ENCODE measurements around the gene CDSN. TPM values are rescaled to one million over a fixed set of nuclear protein-coding genes. Genes with fewer than 3 reads are reported as not detected.

Gene CDSN
- total RNA-seq, 1 donor = not detected

DNA sequence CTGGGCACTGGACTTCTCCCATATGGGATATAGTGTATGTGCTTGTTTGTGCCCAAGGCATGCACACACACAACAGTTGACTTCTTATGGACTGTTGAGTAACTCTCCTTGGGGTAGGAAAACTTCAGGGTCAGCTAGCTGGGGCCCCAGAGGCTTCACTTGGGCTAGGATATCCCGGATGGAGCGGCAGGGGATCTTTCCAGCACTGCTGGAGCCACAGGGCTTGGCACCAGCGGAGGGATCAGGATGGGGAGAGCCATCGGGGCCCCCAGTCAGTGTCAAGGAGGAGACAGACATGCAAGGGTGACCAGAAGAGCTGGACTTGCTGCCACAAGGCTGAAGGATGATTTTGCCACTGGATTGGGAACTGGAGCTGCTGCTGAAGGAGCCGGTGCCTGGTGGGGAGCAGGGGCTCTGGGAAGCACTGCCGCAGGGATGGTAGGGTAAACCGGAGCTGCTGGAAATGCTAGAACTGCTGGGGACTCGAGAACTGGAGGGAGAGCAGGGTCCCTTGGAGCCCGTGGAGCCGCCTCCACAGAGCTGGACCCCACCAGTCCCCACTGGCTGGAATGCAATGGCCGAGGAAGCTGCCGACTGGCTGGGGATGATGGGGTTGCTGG, 4.2 kb downstream of the CDSN start:
- H3K4me3 ChIP-seq (ENCODE audit: low read depth, low read length) = peak overlapping the region; percentile 22
- DNase-seq (ENCODE audit: low read depth) = no peak
- no peak for TF ChIP-seq CTCF (IDR thresholded peaks at IDR 0.05; ENCODE audit: insufficient read depth, low read length)

DNA sequence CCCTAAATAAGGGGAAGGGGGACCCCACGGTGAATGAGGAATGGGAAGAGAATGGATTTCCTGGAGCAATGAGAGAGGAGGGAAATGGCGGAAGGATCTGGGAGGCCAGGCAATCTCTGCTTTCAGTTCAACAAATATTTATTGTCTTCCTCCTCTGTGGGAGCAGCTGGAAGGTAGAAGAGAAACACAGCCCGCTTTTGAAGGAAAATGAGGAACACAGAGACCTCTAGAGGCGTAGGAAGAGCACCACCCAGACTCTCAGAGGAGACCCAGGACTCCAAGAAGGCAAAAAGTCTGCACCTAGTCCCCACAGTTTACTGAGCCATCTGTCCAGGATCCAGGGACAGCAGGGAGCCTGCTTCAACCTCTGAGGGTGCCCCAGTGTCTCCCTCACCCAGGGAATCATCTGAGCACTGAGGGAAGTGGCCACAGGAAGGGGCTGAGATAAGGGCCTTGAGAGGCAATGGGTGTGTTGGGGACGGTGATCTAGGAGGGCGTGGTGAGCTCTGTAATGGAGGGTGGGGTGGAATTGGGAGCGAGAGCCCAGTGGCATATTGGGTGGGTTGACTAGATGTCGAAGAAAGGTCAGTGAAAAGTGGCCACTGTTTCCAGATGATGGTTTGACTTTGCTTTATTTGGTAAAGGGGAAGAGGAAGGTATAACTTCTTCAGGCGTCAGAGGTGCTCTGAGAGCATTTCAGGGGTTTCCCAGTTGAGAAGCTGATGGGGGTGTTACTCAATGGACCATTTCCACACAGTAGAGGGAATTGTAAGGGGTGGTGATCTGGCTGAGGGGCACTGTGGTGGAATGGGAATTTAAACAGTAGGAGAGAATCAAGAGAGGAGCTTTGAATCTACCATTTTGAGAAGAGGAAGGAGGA, 5.0 kb downstream of the CDSN start:
- DNase-seq (ENCODE audit: low read depth) = peak; percentile 66
- H3K4me3 ChIP-seq (ENCODE audit: low read depth, low read length) = peak overlapping the region; percentile 59
- peak; percentile 38 for TF ChIP-seq CTCF (IDR thresholded peaks at IDR 0.05; ENCODE audit: insufficient read depth, low read length)

GRCh38 chr6:31114541-31114878, 5.7 kb downstream of the CDSN start, which contains the start of gene PSORS1C1:
Gene PSORS1C1, plus strand, starts transcription at chr6:31114800. Its CDS starts 14,833 bp downstream, at chr6:31129633.
- no peak for TF ChIP-seq CTCF (IDR thresholded peaks at IDR 0.05; ENCODE audit: insufficient read depth, low read length)
- DNase-seq (ENCODE audit: low read depth) = peak; percentile 97
- peak within 1 kb of the TSS; percentile 59 for H3K4me3 ChIP-seq (ENCODE audit: low read depth, low read length)

DNA sequence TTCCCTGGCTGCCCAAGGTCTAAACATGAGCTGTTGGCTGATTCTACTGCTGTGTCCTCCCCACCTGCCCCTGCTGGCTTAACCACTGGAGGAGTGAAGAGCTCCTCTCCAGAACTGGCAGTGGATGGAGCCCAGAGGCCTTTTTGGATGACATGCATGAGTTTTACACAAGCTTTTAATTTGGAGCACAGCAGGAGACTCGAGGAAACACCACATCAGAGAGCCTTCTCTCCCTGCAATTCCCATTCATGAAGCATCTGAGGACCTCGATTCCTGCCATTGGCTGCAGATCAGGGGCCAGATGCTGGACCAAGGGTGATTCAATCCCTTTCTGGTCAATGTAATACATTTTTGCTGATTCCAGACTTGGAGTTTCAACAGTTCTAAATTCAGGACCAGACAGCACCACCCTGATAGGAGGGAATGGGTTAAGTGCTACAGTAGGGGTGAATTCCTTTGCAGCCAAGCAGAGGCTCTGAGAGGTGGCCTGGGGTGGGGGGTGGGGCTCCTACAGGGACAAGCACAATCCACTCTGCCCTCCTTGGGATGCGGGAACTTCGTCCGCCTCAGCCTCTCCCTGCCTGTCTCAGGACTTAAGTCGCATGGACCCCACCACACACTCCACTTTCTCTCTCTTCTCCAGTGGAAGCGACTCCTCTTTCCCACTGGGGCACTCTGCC, 6.2 kb downstream of the CDSN start:
- TF ChIP-seq CTCF (IDR thresholded peaks at IDR 0.05; ENCODE audit: insufficient read depth, low read length) = peak; percentile 23
- H3K4me3 ChIP-seq (ENCODE audit: low read depth, low read length) = no peak overlapping the region
- DNase-seq (ENCODE audit: low read depth) = peak; percentile 95

GRCh38 chr6:31112478-31112877, 7.8 kb downstream of the CDSN start, which contains the start of gene C6orf15:
Gene C6orf15, minus strand, starts transcription at chr6:31112575. Its CDS starts 20 bp downstream, at chr6:31112555.
- DNase-seq (ENCODE audit: low read depth) = no peak
- no peak for TF ChIP-seq CTCF (IDR thresholded peaks at IDR 0.05; ENCODE audit: insufficient read depth, low read length)
- no peak within 1 kb of the TSS for H3K4me3 ChIP-seq (ENCODE audit: low read depth, low read length)

DNA sequence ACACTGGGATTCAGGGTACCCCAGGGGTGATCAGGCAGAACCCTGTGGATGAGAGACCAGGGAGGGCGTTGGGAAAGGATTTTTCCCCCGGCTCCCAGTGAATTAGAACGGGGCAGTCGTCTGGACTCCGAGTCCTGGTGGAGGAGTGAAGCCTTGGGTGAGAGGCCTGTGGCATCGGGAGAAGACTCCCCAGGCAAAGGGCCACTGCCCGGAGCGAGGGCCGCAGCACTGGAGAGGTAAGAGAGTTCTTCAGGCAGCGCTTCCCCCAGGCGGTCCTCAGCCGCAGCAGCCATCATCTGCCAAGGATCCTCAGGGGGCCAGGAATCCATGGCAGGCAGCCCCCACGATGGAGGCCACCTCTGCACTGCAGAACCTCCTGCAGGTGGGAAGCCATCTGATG, 8.5 kb downstream of the CDSN start:
- H3K4me3 ChIP-seq (ENCODE audit: low read depth, low read length) = no peak overlapping the region
- no peak for DNase-seq (ENCODE audit: low read depth)
- no peak for TF ChIP-seq CTCF (IDR thresholded peaks at IDR 0.05; ENCODE audit: insufficient read depth, low read length)

All from fibroblast of the aortic adventitia (primary cell).